CMK (cell line): ENCODE measurements around the gene DNAH3.
A peak's percentile ranks its signal among the peaks of the same experiment; 100 is the strongest.

ENCODE experiments used
- DNase-seq: peaks from one replicate; pipeline ENCODE4 v3.0.0-alpha.2; 2010; ENCODE audit warnings: low read depth

The DNAH3 gene

GRCh38 chr16:20905576-20905975, 245.1 kb downstream of the DNAH3 start:
- DNase-seq: no peak

GRCh38 chr16:20904507-20905081, 246.1 kb downstream of the DNAH3 start:
- peak; percentile 59 for DNase-seq

GRCh38 chr16:20903899-20904506, 246.6 kb downstream of the DNAH3 start:
- DNase-seq: no peak

GRCh38 chr16:20903116-20903898, 247.3 kb downstream of the DNAH3 start:
- DNase-seq: no peak

- no peak for DNase-seq
Measured at GRCh38 chr16:20902426-20902825, 248.2 kb downstream of the DNAH3 start.

GRCh38 chr16:20901436-20902112, 249.1 kb downstream of the DNAH3 start:
- no peak for DNase-seq

- no peak for DNase-seq
Measured at GRCh38 chr16:20901068-20901435, 249.6 kb downstream of the DNAH3 start.

GRCh38 chr16:20900299-20901067, 250.2 kb downstream of the DNAH3 start, which contains the start of the genes DCUN1D3 and LYRM1:
TSS of gene DCUN1D3 (minus strand) at chr16:20900358. CDS start at chr16:20862538, 37,820 bp downstream.
TSS of gene LYRM1 (plus strand) at chr16:20900771. CDS start at chr16:20915556, 14,785 bp downstream.
- peak; percentile 96 for DNase-seq

- DNase-seq: no peak
Measured at GRCh38 chr16:20899477-20900298, 251.0 kb downstream of the DNAH3 start.

GRCh38 chr16:20899071-20899470, 251.6 kb downstream of the DNAH3 start:
- no peak for DNase-seq

- no peak for DNase-seq
Measured at GRCh38 chr16:20897922-20898321, 252.7 kb downstream of the DNAH3 start.

GRCh38 chr16:20897253-20897897, 253.3 kb downstream of the DNAH3 start:
- no peak for DNase-seq

- no peak for DNase-seq
Measured at GRCh38 chr16:20894388-20894787, 256.3 kb downstream of the DNAH3 start.

GRCh38 chr16:20889625-20890275, 260.9 kb downstream of the DNAH3 start:
- no peak for DNase-seq

GRCh38 chr16:20887207-20887606, 263.4 kb downstream of the DNAH3 start:
- DNase-seq: no peak

- no peak for DNase-seq
Measured at GRCh38 chr16:20886320-20886719, 264.3 kb downstream of the DNAH3 start.

GRCh38 chr16:20884240-20884556, 266.4 kb downstream of the DNAH3 start:
- no peak for DNase-seq

GRCh38 chr16:20883554-20884239, 266.9 kb downstream of the DNAH3 start:
- DNase-seq: no peak
